ENCODE results near the gene EPC1.
A peak's percentile ranks its signal among the peaks of the same experiment; 100 is the strongest.

The EPC1 gene

DNA sequence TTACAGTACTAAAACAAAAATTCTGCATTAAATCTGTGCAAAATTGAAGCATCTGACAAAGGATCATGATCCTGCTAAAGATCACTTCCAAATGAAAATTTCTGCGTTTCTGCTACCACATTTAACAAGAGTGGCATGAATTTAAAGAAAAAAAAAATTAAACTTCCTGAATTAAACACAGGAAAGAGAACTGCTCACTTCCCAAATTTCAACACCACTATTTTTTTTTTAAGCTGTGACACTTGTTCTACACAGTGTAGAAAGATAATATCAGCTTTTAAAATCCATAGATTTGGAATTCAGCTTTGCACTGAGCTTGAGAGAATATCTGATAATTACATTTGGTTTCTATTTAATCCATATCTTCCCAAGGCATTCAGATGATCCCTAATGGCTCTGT lies 73.6 kb downstream of the EPC1 start:
- TF ChIP-seq, protein P1, sequence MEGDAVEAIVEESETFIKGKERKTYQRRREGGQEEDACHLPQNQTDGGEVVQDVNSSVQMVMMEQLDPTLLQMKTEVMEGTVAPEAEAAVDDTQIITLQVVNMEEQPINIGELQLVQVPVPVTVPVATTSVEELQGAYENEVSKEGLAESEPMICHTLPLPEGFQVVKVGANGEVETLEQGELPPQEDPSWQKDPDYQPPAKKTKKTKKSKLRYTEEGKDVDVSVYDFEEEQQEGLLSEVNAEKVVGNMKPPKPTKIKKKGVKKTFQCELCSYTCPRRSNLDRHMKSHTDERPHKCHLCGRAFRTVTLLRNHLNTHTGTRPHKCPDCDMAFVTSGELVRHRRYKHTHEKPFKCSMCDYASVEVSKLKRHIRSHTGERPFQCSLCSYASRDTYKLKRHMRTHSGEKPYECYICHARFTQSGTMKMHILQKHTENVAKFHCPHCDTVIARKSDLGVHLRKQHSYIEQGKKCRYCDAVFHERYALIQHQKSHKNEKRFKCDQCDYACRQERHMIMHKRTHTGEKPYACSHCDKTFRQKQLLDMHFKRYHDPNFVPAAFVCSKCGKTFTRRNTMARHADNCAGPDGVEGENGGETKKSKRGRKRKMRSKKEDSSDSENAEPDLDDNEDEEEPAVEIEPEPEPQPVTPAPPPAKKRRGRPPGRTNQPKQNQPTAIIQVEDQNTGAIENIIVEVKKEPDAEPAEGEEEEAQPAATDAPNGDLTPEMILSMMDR (IDR thresholded peaks at IDR 0.05; ENCODE audit: low read depth, low read length, missing control alignments): no peak
- in situ Hi-C loops (cut with HindIII; ENCODE audit: low pct_ligation_motif_present, low sequenced_read_pairs): no loop called here
- DNase-seq: no peak
- Histone ChIP-seq H3K27me3 (replicated peaks) (no peaks in the 10 kb centered on the region), H3K27ac (no peak overlapping the region), H3K4me3 (ENCODE audit: low read depth, low read length) (no peak overlapping the region), H3K36me3 (replicated peaks) (peaks cover 30% of the 10 kb centered on the region)

DNA sequence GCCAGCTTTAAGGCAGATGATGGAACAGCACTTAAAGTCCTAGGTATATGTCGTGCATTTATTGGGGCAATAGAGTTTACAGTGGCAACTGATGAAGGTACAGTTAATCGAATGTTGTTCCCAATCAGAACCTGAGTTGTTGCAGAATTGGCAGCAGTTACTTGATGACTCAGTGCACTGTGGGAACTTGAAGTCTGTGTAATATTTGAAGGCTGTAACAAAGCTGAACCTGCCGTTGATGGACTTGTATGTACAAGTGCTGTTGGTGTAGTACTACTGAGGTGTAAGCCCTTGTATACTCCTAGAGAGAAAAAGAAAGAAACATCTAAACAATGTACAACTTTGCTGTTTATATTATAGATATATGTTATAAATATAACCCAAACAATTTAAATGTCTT lies 75.3 kb downstream of the EPC1 start:
- TF ChIP-seq, protein P1 (IDR thresholded peaks at IDR 0.05; ENCODE audit: low read depth, low read length, missing control alignments): no peak
- no peak overlapping the region for H3K4me3 ChIP-seq (ENCODE audit: low read depth, low read length)
- H3K27ac ChIP-seq: no peak overlapping the region
- DNase-seq: peak; percentile 46
- in situ Hi-C loops (cut with HindIII; ENCODE audit: low pct_ligation_motif_present, low sequenced_read_pairs): no loop called here
- H3K36me3 ChIP-seq (replicated peaks): peaks cover 35% of the 10 kb centered on the region
- H3K27me3 ChIP-seq (replicated peaks): no peaks in the 10 kb centered on the region

DNA sequence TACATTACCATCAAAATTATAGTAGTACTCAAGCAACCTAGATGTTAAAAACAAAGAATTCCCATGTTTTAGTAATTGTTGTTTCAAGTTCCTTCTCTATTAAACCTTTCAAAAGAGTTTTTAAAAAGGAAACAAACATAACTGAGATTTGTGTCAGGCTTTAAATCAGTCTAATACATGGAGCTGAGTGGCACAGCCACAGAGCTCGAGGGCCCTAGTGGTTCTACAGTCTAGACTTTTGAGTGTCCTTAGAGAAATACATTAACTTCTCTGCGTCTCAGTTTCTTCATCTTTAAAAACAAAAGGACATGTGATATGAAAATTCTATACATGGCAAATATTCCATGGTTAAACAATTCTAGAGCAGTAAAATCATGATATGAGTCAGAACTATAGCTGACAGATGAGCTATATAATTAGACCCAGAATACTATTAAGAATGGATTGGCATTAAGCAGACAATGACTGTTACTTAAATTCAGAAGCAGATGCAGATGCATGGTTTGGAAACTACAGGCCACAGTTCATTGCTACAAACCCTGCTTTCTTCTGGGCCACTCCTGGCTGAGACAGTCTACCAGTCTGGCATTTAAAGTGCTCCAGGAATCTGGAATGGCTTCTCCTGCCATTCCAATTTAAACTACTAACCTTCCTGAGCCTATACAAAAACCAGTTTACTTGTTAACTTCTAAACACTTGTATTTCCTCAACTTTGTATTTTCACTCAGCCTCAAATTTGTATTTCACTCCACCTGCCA lies 77.4 kb downstream of the EPC1 start:
- H3K27me3 ChIP-seq (replicated peaks): no peaks in the 10 kb centered on the region
- no peak overlapping the region for H3K4me3 ChIP-seq (ENCODE audit: low read depth, low read length)
- peaks cover 37% of the 10 kb centered on the region for H3K36me3 ChIP-seq (replicated peaks)
- no peak for DNase-seq
- no peak overlapping the region for H3K27ac ChIP-seq
- in situ Hi-C loops (cut with HindIII; ENCODE audit: low pct_ligation_motif_present, low sequenced_read_pairs): no loop called here
- TF ChIP-seq, protein P1 (IDR thresholded peaks at IDR 0.05; ENCODE audit: low read depth, low read length, missing control alignments): no peak

DNA sequence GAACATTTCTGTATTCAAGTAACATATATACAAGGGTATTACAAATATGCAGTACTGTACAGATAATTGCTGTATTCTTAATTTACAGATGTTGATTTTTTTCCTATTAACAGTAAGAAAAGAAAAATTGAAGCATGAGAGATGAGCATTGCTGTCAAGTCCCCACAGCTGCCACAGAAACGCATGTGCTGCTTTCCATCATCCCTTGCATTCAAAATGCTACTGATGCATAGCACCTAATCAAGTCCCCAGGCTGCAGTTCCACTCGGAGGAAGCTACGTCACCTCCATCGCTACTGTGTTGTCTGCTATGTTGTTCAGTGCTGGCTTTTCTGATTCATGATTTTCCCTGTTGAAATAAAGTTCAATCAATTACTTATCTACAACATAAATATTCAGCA lies 78.2 kb downstream of the EPC1 start:
- no peak for DNase-seq
- Histone ChIP-seq H3K27ac (no peak overlapping the region), H3K36me3 (replicated peaks) (peaks cover 37% of the 10 kb centered on the region), H3K4me3 (ENCODE audit: low read depth, low read length) (no peak overlapping the region), H3K27me3 (replicated peaks) (no peaks in the 10 kb centered on the region)
- TF ChIP-seq, protein P1 (IDR thresholded peaks at IDR 0.05; ENCODE audit: low read depth, low read length, missing control alignments): no peak
- in situ Hi-C loops (cut with HindIII; ENCODE audit: low pct_ligation_motif_present, low sequenced_read_pairs): no loop called here

GRCh38 chr10:32266979-32267378 lies 80.0 kb downstream of the EPC1 start:
- in situ Hi-C loops (cut with HindIII; ENCODE audit: low pct_ligation_motif_present, low sequenced_read_pairs): no loop called here
- Histone ChIP-seq H3K27ac (no peak overlapping the region), H3K27me3 (replicated peaks) (no peaks in the 10 kb centered on the region), H3K36me3 (replicated peaks) (peaks cover 33% of the 10 kb centered on the region), H3K4me3 (ENCODE audit: low read depth, low read length) (no peak overlapping the region)
- no peak for DNase-seq
- TF ChIP-seq, protein P1 (IDR thresholded peaks at IDR 0.05; ENCODE audit: low read depth, low read length, missing control alignments): no peak

GRCh38 chr10:32266566-32266965 lies 80.4 kb downstream of the EPC1 start:
- H3K4me3 ChIP-seq (ENCODE audit: low read depth, low read length): no peak overlapping the region
- H3K36me3 ChIP-seq (replicated peaks): peaks cover 31% of the 10 kb centered on the region
- TF ChIP-seq, protein P1 (IDR thresholded peaks at IDR 0.05; ENCODE audit: low read depth, low read length, missing control alignments): no peak
- in situ Hi-C loops (cut with HindIII; ENCODE audit: low pct_ligation_motif_present, low sequenced_read_pairs): no loop called here
- H3K27me3 ChIP-seq (replicated peaks): no peaks in the 10 kb centered on the region
- no peak for DNase-seq
- H3K27ac ChIP-seq: no peak overlapping the region

All from brain microvascular endothelial cell (primary cell).